ENCODE results near the gene PNPLA3.

The PNPLA3 gene

DNA sequence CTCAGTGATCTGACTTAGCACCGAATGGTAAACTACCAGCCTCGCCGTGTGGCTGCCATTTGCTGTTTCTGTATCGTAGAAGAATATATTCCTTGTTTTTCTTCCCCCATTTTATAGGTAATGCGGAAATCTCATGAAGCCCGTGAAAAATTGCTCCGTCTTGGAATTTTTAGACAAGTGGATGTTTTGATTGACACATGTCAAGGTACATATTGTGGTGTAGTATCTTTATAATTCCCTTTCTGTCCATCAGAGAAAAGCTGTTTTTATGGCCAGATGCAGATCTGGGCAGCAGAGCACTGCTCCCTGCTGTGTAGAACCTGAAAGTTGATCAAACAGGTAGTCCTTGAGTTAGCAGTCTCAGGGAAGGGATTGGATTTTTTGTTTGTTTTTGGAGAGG lies 45.0 kb downstream of the PNPLA3 start:
- no peak for DNase-seq

DNA sequence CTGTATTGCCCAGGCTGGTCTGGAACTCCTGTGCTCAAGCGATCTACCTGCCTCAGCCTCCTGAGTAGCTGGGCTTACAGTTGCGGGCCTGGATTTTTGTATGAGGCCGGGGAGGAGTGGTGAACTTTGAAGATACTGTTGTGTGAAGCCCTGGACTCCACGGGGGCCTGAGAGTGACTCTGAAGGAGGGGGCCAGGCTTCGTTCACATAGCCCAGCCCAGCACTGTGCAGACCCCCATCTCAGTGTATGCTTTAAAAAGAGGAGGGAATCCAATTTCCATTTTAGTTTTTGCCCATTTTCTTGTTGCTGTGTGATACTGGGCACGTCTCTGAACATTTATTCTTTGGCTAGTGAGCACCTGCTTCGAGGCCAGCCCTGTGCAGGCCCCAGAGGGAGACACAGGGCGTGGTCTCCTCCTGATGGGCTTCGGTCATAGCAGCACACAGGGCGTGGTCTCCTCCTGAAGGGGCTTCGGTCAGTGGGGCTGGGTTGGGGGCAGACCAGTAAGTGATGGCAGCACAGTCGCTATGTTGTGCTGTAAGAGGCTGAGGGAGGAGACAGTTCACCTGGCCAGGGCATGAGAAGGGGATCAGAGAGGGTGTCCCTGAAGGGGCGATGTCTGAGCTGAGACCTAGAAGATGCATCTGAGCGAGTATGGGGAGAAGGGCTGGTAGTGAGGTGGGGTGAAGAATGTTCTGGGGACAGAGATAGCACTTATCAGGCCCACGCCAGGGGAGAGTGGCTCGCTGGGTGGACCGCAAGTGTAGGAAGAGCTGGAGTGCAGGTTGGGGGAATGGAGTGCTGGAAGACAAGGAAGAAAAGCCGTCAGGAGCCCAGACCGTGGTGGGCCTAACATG lies 45.6 kb downstream of the PNPLA3 start:
- no peak for DNase-seq

DNA sequence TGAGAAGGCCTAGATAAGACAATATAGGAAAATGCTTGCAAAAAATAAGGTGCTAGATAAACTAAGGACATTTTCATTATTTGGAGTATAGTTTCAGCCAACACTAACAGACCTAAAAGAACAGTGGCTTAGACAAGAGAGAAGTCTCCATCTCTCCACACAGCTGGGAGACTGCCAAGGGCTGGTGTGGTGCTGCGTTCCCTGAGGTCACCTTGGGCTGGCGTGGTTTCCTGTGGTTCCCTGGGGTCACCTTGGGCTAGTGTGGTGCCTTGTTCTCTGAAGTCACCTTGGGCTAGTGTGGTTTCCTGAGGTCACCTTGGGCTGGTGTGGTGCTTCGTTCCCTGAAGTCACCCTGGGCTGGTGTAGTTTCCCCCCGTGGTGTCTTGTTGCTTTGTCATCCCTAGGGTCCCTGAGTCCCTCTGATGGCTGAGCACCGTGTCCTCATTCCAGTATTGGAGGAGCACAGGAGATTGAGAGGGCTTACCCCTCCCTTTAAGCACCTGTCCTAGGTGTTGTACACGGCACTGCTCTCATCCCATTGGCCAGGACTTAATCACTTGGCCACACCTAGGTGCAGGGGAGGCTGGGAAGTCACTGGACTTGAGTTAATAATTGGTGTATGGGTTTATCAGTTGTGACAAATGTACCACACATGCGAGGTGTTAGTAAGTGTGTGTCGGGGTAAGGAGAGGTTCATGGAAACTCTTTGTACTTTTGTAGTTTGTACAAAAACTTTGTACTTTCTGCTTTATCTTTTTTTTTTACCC lies 46.6 kb downstream of the PNPLA3 start:
- no peak for DNase-seq

DNA sequence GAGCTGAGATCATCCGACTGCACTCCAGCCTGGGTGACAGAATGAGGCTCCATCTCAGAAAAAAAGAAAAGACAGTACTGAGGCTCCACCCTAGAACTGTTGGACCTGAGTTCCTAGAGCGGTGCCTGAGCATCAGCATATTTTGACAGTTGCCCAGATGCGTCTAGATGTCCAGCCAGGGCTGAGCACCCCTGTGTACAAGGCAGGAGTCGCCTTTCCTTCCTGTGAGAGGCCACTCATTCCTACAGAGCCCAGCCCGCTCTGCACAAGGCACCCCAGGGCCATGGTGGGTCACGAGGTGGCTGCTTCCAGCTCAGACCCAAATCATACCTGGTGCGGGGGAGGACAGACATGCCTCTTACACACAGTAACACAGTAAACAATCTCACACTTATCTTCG lies 47.5 kb downstream of the PNPLA3 start:
- no peak for DNase-seq

DNA sequence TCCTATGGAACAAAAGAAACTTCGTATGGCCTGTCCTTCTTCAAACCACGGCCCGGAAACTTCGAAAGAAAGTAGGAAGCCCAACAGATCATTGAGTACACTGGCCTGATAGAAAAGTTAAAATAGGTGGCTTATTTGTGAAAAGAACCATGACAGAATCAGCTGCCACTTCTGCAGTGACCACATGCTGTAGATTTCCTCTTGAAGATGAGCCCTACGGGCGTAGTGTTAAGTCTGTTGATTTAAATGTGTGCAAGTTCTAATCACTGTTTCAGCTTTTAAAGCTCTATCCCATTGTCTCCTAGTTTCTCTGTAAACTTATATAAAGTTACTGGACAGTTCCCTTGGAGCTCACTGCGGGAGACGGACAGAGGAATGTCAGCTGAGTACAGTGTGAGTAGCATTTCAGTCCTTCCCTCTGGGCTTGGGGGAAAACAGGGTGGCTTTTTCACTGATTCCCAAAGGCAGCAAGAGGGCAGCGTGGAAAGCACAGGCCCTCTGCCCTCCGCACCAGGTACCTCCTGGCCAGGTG lies 49.4 kb downstream of the PNPLA3 start:
- DNase-seq: no peak

DNA sequence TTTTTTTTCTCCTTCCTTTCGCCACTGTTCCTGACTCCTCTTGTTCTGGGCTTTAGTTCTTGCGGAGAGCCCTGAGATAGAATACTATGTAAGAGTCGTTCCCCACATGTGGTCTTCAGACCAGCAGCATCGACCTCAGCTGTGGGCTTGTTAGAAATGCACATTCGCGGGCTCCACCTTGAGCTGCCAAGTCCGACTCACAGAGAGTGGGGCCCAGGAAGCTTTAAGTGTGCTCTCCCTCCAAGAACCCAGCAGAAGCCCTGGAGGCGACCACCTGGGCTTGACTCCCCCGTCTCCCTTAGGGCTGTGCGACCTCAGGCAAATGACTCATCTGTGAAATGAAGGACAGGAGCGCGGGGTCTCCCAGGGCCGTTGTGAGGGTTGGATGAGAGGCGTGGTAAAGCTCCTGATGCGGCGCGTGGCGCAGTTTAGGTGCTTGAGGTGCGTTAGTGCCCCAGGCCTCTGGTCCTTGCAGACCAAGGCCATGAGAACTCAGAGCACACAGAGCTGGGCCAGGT lies 50.5 kb downstream of the PNPLA3 start:
- no peak for DNase-seq

DNA sequence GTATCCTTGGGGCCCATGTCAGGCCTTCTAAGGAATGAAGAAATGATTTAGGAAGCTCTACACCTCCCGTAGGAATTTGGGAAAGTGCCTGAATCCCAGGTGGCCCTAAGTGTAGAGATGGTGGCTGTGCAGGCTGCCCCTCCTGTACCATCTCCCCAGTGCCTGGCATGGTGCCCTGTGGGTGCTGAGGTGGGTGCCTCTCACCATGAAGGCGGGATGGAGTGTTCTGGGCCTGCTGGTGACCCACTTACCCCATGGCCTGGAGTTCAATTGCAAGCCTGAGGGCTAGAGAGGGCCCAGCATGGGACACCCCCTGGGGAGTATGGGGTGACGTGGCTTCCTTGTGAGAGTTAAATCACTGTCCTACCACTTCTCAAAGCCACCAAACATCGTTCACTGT lies 51.4 kb downstream of the PNPLA3 start:
- no peak for DNase-seq

DNA sequence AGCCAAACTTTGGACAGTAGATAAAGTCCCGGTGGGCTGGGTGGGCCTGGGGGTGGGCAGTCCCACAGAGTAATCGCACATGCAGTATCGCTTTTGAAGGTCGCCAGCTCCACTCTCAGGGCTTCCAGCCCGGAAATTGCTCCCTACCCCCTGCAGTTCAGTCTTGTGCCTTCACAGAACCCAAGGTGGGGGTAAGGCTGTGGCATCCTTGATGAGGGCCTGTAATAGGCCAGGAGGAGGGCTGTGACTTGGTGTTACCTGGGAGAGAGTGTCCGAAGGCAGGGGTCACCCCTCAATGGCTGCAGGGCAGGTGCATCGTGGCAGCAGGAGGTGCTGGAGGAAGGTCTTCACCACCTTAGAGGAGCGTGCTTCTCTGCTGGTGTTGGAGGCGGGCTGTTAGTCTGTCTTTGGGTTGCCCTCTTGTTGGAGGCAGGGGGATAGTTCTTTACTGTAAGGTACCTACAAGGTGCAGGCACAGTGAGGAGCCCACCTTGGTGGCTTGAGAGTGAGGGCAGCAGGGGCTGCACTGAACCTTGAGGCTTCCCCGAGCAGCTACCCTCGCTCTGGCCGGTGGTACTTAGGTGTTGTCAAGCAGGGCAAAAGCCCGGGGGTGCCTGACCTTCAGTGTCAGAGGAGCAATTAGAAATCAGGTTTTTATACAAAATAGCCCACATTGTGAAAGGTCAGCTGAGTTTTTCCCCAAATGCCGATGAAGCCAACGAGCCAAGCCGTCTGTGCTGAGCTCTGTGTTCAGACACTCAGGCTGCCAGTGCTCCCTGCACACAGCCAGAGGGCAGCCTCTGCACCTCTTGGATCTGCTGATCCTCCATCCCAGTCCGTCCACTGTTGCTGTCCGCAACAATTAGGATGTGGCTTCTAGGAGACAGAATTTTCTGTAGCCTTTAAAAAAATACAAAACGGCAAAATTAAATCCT lies 53.5 kb downstream of the PNPLA3 start:
- DNase-seq: no peak

DNA sequence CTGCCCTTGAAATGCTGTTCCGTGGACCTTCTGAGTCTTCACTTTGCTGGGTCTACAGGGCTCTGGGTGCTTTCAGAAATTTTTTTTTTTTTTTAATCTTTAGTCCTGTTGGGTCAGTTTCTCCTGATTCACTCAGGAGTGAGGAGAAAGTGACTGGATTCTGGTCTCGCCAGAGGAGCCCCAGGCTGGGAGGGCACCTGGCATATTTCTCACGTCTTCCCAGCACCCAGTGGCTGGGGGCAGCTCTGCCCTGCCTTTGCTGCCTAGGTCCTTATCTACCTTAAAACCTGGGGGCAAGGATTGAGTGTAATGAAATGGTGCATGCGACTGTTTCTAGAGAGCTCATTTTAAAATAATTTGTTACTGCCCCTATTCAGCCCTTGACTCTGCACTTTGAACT lies 55.0 kb downstream of the PNPLA3 start:
- DNase-seq: no peak

DNA sequence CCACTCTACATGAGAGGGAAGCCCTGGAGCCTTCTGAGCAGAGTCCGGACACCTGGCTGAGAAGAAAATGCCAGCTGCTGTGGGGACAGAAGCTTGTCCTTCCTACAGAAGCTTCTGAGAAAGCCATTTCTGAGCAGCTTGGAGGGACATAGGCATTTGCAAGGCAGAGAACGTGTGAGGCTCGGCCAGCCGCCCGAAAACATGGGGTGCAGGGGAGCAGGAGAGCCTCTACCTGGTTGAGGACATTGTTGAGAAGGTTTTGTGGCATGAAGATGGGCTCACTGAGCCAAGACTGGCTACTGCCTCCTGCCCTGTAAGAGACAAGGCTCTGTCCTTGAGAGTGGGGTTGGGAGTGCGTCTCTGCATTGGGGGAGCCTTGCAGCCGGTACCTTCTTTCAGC lies 57.0 kb downstream of the PNPLA3 start:
- DNase-seq: no peak

DNA sequence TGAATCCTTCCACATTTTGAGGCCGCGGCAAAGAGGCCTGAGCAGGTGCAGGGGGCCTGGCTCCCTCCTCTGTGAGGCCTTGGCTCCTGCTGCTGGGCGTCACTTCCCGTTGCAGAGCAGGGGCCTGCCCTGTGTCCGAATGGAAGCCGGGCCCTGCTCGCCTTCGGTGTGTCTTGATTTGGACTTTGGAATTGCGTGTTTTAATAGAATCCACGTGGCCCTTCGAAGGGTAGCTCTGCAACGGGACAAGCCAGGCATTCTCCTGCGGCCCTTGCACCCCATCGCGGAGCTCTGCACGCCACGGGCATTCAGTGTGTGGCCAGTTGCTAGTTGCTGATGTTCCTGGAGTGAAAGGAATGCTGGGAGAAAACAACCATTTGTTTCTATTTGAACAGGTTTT lies 57.4 kb downstream of the PNPLA3 start:
- DNase-seq: no peak

DNA sequence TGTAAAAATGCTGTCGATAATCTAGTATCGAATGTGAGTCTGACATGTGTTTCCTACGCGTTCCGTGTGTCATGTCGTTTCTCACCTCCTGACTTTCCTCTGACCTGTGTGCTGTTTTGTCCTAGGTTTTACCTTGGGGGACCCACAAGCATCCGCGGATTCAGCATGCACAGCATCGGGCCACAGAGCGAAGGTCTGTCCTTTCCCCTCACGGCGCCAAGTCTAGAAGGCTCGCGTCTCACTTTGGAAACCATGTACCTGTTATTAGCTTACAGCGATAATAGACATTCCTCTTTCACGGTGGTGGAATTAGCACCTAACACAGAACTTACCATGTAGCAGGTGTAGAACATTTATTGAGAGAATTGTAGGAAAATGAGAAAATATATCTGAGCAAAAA lies 60.2 kb downstream of the PNPLA3 start:
- no peak for DNase-seq

DNA sequence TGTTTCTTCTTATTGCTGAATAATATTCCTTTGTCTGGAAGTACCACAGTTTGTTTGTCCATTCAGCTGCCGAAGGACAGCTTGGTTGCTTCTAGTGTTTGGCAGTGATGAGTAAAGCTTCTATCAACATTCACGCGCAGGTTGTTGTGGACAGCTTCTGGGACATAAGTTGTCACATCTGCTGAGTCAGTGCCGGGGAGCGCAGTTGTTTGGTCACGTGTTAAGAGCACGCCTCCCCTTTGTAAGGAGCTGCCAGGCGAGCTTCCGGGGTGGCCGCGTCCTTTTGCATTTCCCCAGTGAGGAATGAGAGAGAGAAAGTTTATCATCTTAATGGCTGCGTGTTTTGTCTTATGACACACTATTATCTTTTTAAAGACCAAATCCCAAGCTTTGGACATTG lies 61.9 kb downstream of the PNPLA3 start:
- DNase-seq: no peak

DNA sequence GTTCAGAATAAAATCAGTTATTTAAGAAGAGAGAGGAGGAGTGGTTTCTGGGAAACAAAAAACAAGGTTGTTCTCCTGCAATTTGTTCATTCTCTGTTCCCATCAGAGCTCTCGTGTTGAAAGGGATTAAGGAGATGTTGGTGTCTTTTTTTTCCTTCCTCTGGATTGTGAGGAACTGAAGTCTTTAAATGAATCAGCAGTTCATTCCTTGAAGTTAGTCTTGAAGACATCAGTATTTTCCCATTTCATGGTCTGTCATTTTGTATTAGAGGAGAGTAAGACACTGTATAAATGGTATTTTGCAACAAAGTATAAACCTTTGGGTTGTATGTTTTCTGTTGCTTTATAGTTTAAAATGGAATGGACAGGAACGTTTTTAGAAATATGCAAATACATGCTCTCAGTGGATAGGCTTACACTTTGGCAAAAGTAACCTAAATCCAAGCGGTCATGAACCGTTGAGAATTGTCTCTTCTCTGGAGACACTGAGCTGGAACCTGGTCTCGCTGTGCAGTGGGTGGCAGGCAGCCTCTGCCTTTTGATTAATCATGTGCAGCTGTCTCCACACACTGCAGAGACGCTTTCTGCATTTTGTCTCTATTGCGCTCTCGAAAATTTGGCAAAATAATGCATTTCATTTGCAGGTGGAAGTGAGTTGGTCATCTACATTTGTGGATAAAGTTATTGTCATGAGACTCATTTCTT lies 64.7 kb downstream of the PNPLA3 start:
- DNase-seq: no peak

DNA sequence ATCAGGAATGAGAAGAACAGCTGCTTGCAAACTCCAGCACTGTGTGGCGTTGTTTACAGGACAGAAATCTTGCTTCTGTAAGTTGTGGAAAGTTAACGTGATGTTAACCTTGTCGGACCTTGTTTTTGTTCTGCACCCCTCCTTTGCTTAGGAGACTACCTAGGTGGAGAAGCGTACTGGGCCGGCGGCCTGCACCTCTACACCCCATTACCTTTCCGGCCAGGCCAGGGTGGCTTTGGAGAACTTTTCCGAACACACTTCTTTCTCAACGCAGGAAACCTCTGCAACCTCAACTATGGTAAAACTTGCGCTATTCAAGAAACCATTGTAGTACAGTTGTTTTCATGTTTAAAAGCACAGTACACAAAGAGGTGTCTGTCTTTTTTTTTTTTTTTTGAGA lies 65.4 kb downstream of the PNPLA3 start:
- DNase-seq: no peak

DNA sequence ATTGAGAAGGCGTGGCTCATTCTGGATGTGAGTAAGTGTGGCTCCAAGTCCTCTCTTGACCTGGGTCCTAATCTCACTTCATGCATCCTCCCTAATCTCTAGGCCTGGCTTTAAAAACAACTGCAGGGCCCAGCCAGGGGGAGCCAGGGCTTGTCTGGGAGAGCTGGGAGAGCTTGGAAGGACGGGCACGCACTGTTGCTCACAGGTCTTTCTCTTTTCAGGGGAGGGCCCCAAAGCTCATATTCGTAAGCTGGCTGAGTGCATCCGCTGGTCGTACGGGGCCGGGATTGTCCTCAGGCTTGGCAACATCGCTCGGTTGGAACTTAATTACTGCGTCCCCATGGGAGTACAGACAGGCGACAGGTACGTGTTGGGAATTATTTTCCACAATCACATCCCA lies 66.4 kb downstream of the PNPLA3 start:
- DNase-seq: no peak

DNA sequence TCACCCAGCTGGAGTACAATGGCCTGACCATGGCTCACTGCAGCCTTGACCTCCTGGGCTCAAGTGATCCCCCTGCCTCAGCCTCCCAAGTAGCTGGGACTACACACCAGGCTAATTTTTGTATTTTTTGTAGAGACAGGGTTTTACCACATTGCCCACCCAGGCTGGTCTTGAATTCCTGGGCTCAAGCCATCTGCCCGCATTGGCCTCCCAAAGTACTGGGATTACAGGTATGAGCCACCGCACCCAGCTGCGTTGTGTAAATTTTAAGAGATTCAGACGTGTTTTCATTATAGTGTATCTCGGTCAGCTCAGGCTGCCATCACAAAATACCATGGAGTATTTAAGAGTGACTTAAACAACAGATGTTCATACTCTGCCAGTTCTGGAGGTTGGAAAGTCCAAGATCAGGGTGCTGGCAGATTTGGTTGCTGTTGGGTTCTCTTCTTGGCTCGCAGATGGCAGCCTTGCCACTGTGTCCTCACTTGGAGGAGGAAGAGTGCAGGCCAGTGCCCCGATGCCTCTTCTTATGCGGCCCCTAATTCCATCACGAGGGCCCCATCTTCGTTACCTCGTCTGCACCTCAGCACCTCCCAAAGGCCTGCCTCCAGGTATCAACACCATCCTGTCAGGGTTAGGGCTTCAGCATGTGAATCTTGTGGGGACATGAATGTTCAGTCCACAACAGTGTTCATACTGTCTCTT lies 67.9 kb downstream of the PNPLA3 start:
- no peak for DNase-seq

DNA sequence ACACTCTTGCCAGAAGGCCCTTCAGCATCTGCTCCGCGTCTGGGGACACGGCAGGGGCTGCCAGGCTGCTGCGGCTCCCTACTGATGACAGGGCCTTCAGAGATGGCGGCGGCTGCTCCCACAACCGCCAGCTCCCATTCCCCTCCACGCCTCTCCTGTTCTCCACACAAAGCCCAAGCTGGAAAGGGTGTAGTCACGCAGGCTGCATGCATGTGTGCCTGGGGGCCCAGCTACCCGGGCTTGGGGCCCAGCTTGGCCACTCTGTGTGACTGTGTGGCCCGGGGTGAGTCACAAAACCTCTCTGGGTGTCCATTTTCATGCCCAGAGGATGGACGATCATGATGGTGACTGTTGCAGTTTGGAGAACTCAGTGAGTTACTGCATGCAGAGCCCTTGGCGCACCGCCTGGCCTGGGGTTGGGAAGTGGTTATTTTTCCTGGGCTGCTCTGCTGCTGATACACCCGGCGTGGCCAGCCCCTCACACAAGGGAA lies 68.8 kb downstream of the PNPLA3 start:
- DNase-seq: no peak

DNA sequence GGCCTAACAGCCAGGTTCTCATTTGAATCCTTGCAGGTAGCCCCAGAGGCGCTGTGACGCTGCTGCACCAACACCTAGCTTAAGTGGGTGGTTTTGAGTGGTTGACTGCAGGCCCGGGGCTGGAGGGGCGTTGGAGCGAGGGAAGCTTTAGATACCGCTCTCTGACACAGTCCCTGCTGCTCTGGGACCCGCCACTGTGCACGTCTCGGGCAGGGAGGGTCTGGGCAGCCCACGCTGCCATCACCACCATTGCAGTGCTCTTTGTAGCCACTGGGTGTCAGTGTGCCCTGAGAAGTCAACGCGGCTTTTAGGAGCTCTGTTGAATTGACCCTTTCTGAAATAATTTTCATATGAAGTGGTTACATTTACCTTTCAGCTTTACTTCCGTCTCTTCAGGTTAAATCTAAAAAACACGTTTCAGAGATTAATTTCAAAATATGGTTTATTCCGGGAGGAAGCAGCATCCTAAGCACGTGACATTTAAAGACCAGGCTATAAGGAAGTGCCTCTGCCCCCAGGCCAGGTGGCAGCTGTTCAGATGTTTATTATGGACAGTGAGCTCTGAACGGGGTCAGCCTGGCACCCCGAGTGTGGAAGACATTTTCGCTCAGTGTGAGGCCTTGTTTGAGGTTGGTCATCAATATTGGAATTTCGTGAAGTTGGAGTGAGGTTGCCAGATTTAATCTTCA lies 69.6 kb downstream of the PNPLA3 start:
- peak; percentile 60 for DNase-seq

DNA sequence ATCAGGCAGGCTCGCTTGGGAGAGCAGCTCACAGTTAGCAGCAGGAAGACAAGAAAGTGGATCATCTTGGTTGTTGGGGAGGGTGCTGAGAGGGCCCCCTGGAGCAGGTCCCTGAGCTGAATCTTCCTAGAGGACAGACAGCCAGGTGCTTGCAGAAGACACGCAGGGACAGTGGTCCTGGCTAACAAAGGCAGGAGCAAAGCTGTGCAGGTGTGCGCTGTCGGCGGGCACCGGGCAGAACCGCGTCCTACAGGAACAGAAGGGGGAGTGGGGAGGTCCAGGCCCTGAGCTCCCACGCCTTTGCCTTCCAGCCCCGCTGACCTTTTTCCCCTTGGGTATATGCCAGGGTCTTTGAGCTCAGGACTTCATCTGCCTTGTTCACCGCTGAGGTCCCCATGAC lies 70.4 kb downstream of the PNPLA3 start:
- no peak for DNase-seq

DNA sequence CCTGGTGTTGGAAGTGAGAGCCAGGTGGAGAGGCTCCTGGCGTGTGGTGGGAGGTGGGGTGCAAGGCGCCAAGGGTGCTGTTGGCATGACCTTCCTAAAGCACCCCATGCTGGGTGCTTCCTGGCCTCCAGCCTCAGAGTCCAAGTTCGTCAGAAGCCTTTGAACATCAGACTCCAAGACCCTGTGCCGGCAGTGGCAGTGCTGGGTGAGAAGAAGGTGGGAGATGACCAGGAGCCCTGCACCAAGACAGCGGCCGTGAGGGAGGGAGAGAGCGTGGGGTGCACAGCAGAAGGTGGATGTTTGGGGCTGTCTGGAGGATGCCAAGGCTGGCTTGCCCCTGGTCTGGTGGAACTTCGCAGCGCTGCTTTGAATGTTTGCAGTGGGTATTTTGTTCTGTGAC lies 70.8 kb downstream of the PNPLA3 start:
- no peak for DNase-seq

All from stimulated activated CD4-positive, alpha-beta T cell treated with anti-CD3 and anti-CD28 coated beads, Interleukin-4, amount 100 ng/mL, for 24 hours (primary cell).